ENCODE measurements around the gene GUK1.

GUK1 gene

DNA sequence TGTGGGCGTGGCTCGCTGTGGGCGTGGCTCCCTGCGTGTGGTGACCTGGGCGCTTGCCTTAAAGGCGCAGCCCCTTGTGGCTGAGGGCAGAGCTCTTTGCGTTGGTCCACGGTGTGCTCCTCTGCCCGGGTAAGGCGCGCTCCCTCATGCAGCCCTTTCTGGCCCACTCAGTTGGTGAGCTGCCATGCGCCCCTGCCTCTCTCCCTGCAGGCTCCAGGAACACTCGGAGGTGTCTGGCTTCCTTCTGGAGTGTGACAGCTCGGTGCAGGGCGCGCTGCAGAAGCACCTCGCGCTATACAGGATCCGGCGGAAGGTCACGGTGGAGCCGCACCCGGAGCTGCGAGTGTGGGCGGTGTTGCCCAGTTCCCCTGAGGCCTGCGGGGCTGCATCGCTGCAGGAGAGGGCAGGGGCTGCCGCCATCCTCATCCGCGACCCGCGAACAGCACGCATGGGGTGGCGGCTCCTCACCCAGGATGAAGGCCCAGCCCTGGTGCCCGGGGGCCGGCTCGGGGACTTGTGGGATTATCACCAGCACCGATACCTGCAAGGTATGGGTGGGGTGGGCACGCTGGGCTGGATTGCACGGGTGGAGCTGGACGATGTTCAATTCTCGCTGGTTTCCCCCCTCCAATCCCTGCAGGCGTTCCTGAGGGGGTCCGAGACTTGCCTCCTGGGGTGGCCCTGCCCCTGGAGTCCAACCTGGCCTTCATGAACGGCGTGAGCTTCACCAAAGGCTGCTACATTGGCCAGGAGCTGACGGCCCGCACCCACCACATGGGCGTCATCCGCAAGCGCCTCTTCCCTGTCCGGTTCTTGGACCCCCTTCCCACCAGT is 34.6 kb downstream of the GUK1 start:
- Histone ChIP-seq H3K4me3 (ENCODE audit: extremely low read depth, insufficient read depth, low read length, poor library complexity, severe bottlenecking) (no peak overlapping the region), H3K9me3 (ENCODE audit: control insufficient read depth, low read length) (no peaks in the 10 kb centered on the region), H3K27ac (ENCODE audit: low read depth, low read length, severe bottlenecking) (no peak overlapping the region), H3K4me1 (ENCODE audit: control insufficient read depth, insufficient read depth, low read length, poor library complexity, severe bottlenecking) (no peaks in the 10 kb centered on the region), H3K36me3 (ENCODE audit: control insufficient read depth, insufficient read depth, low read length) (peaks cover 4% of the 10 kb centered on the region)
- WGBS, 2 experiments (ENCODE audit: insufficient coverage in 2 of 2) = 90 to 98% methylated on average over 35 to 40 of the region's 52 CpGs

DNA sequence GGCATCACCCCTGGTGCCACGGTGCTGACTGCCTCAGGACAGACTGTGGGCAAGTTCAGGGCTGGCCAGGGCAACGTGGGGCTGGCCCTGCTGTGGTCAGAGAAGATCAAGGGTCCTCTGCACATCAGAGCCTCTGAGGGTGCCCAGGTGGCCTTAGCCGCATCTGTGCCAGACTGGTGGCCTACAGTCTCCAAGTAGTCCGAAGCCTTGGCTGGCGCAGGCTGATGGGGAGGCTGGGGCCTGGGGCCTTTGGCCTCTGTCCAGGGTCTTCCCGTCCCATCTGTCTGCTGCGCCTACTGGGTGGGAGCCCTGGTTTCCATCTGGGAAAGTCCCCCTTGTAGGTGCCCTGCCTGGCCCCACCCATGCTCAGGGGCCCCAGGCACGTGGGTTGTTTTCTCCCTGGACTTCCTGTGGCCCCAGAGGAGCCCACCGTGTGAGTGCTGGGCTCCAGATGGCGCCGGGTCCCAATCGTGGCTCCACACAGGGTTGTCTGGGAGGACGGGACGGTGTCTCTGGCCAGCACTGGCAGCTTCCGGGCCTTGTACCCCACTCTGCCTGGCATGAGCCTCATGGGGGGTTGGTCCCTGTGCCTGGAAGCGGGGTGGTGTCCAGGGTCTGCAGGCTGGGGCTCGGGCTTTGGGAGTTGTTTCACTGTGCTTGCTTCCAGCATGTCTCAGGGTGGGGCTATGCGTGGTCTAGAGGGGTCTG is 35.4 kb downstream of the GUK1 start:
- Histone ChIP-seq H3K36me3 (ENCODE audit: control insufficient read depth, insufficient read depth, low read length) (peaks cover 4% of the 10 kb centered on the region), H3K4me3 (ENCODE audit: extremely low read depth, insufficient read depth, low read length, poor library complexity, severe bottlenecking) (no peak overlapping the region), H3K9me3 (ENCODE audit: control insufficient read depth, low read length) (no peaks in the 10 kb centered on the region), H3K27ac (ENCODE audit: low read depth, low read length, severe bottlenecking) (no peak overlapping the region), H3K4me1 (ENCODE audit: control insufficient read depth, insufficient read depth, low read length, poor library complexity, severe bottlenecking) (no peaks in the 10 kb centered on the region)
- WGBS, 2 experiments (ENCODE audit: insufficient coverage in 2 of 2) = 90 to 98% methylated on average over 13 to 17 of the region's 18 CpGs

DNA sequence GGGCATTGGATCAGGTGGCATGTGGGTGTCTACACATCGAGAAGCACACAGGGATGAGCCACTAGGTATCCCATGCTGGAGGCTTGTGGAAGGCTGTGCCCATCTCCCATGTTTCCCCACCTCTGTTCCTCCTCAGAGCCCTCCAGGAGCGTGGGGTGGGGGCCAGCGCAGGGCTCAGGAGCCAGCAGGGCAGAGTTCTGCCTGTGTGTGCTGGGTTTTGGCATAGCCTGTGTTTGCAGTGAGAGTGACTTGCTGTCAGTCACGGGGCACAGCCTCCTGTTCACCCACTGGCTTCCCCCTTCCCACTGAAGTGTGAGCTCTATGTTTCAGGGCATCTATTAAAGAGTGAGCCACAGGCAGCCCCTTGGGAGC is 35.9 kb downstream of the GUK1 start:
- Histone ChIP-seq H3K9me3 (ENCODE audit: control insufficient read depth, low read length) (no peaks in the 10 kb centered on the region), H3K4me1 (ENCODE audit: control insufficient read depth, insufficient read depth, low read length, poor library complexity, severe bottlenecking) (no peaks in the 10 kb centered on the region), H3K4me3 (ENCODE audit: extremely low read depth, insufficient read depth, low read length, poor library complexity, severe bottlenecking) (no peak overlapping the region), H3K27ac (ENCODE audit: low read depth, low read length, severe bottlenecking) (no peak overlapping the region), H3K36me3 (ENCODE audit: control insufficient read depth, insufficient read depth, low read length) (peaks cover 4% of the 10 kb centered on the region)
- WGBS, 2 experiments (ENCODE audit: insufficient coverage in 2 of 2) = 79 to 100% methylated on average over 1 to 2 of the region's 4 CpGs

DNA sequence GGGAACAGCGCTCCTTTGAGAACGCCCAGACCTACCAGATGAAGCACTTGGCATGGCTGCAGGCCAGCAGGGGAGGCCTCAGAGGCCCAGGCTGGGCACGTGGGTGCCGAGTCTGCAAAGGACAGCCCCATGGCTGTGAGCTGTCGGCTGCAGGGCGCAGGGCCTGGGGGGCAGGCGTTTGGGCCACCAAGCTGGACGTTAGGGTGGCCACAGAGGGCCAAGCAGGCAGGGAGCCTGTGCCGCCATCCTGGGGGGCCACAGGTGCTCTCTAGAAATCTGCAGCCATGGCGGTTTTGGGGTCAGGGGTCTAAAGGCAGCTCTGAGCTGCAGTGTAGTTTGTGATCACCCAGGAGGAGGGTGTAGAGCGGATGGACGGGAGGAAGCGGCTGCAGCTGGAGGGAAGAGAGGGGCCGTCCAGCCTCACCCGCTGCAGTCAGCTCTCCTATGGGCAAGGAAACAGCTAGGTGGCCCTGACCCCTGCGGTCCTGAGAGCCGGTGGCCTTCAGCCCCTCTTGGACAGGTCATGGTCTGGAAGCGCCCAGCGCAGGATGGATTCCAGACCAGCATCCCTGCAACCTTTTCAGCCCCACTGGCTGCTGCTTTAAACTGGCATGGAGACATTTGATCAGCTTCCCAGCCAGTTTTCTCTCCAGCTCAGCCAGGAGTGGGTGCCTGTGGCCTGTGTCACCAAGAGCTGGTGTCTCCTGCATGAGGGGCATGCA is 36.5 kb downstream of the GUK1 start:
- H3K9me3 ChIP-seq (ENCODE audit: control insufficient read depth, low read length) = no peaks in the 10 kb centered on the region
- WGBS, 2 experiments (ENCODE audit: insufficient coverage in 2 of 2) = 91 to 95% methylated on average over 13 to 17 of the region's 19 CpGs
- H3K4me1 ChIP-seq (ENCODE audit: control insufficient read depth, insufficient read depth, low read length, poor library complexity, severe bottlenecking) = no peaks in the 10 kb centered on the region
- no peak overlapping the region for H3K4me3 ChIP-seq (ENCODE audit: extremely low read depth, insufficient read depth, low read length, poor library complexity, severe bottlenecking)
- no peak overlapping the region for H3K27ac ChIP-seq (ENCODE audit: low read depth, low read length, severe bottlenecking)
- H3K36me3 ChIP-seq (ENCODE audit: control insufficient read depth, insufficient read depth, low read length) = peaks cover 4% of the 10 kb centered on the region

DNA sequence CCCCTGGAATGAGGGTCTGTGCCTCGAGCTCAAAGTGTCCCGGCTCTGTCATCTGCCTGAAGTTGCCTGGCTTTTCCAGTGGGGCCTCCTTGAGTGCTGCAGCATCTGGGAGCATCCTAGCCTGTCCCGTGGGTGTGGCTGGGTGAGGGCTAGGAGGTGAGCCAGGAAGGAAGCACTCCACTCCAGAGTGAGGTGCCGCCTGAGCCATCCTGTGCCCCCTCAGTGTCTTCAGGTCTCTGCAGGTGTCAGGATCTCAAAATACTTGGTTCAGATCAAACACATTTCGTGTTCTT is 37.0 kb downstream of the GUK1 start:
- WGBS, 2 experiments (ENCODE audit: insufficient coverage in 2 of 2) = 92 to 96% methylated on average over 2 to 4 of the region's 5 CpGs
- Histone ChIP-seq H3K9me3 (ENCODE audit: control insufficient read depth, low read length) (no peaks in the 10 kb centered on the region), H3K4me1 (ENCODE audit: control insufficient read depth, insufficient read depth, low read length, poor library complexity, severe bottlenecking) (no peaks in the 10 kb centered on the region), H3K4me3 (ENCODE audit: extremely low read depth, insufficient read depth, low read length, poor library complexity, severe bottlenecking) (no peak overlapping the region), H3K27ac (ENCODE audit: low read depth, low read length, severe bottlenecking) (no peak overlapping the region), H3K36me3 (ENCODE audit: control insufficient read depth, insufficient read depth, low read length) (peaks cover 4% of the 10 kb centered on the region)

DNA sequence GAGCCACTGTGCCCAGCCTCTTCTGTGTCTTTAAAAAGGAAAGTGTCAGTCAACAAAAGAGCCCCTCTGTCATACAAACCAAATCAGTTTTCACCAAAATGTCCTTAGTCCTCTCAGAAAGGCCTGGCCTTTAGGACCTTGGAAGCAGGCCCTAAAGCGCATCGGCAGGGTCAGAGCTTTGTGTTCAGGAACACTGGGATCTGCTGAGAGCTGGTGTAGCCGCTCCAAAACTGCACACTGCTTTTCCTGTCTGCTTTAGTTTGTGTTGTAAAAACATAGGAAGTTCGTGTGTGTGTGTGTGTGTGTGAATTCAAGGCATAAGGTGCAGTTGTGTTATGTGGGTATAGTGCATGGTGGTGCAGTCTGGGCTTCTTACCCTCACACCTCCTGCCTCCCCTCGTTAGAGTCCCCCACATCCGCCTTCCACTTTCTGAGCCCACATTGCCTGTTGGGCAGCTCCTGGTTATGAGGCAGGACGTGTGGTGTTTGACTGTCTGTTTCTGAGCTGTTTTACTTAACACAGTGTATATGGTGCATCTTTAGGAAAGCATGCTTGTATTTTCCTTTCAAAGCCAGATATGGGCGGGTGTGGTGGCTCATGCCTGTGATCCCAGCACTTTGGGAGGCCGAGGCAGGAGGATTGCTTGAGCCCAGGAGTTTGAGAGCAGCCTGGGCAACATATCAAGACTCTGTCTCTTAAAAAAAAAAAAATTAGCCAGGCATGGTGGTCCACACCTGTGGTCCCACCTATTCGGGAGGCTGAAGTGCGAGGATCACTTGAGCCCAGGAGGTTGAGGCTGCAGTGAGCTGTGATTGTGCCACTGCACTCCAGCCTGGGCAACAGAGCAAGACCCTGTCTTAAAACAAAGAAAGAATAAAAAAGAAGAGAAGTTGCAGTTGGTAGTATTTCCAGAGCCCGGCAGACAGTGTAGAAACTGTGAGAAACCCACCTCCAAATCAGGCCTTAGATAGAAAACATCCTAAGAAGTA is 37.9 kb downstream of the GUK1 start:
- peaks cover 4% of the 10 kb centered on the region for H3K36me3 ChIP-seq (ENCODE audit: control insufficient read depth, insufficient read depth, low read length)
- H3K9me3 ChIP-seq (ENCODE audit: control insufficient read depth, low read length) = no peaks in the 10 kb centered on the region
- no peak overlapping the region for H3K27ac ChIP-seq (ENCODE audit: low read depth, low read length, severe bottlenecking)
- no peak overlapping the region for H3K4me3 ChIP-seq (ENCODE audit: extremely low read depth, insufficient read depth, low read length, poor library complexity, severe bottlenecking)
- H3K4me1 ChIP-seq (ENCODE audit: control insufficient read depth, insufficient read depth, low read length, poor library complexity, severe bottlenecking) = no peaks in the 10 kb centered on the region
- WGBS, 2 experiments (ENCODE audit: insufficient coverage in 2 of 2) = 90 to 96% methylated on average over 9 to 10 of the region's 12 CpGs

DNA sequence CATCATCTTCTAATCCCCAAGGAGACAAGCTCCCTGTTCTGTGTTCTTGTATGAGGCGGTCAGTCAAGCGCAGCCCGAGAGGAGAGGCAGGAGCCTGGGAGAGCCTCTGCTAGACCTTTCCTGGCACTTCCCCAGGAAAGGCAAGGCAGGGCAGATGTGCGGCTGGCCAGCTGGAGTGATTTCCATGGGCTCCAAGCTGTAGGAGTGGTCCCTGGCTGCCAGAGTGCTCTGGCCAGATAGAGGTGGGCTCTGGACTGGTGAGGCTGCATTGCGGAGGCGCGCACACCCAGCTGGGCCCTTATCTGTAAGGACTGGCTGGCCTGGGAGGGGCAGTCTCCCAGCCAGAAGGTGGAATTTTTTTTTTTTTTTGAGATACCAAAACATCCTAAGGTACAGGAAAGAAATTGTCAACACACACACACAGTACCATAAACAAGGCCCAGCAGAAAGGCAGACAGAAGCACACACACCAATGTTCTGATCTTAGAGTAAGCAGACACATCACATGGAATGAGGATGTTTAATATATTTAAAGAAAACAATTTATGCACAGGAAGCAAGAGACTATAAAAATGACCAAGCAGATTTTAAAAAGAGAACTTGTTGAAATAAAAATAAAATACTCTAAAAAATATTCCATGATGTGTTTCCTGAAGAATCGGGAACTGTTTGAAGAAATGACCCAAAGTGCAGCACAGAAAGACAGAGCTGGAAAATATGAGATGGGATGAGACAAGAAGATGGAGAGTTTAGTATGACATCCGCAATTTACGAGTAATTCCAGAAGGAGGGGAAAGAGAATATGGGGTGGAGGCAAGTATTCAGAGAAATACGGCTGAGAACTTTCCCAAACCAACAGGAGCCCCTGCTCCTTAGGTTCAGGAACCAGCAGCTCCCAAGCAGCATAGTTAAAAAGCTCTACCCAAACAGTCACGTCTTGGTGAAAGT is 38.9 kb downstream of the GUK1 start:
- WGBS, 2 experiments (ENCODE audit: insufficient coverage in 2 of 2) = 94 to 97% methylated on average over 7 to 9 of the region's 12 CpGs
- H3K9me3 ChIP-seq (ENCODE audit: control insufficient read depth, low read length) = no peaks in the 10 kb centered on the region
- peaks cover 4% of the 10 kb centered on the region for H3K36me3 ChIP-seq (ENCODE audit: control insufficient read depth, insufficient read depth, low read length)
- no peaks in the 10 kb centered on the region for H3K4me1 ChIP-seq (ENCODE audit: control insufficient read depth, insufficient read depth, low read length, poor library complexity, severe bottlenecking)
- no peak overlapping the region for H3K27ac ChIP-seq (ENCODE audit: low read depth, low read length, severe bottlenecking)
- H3K4me3 ChIP-seq (ENCODE audit: extremely low read depth, insufficient read depth, low read length, poor library complexity, severe bottlenecking) = no peak overlapping the region

DNA sequence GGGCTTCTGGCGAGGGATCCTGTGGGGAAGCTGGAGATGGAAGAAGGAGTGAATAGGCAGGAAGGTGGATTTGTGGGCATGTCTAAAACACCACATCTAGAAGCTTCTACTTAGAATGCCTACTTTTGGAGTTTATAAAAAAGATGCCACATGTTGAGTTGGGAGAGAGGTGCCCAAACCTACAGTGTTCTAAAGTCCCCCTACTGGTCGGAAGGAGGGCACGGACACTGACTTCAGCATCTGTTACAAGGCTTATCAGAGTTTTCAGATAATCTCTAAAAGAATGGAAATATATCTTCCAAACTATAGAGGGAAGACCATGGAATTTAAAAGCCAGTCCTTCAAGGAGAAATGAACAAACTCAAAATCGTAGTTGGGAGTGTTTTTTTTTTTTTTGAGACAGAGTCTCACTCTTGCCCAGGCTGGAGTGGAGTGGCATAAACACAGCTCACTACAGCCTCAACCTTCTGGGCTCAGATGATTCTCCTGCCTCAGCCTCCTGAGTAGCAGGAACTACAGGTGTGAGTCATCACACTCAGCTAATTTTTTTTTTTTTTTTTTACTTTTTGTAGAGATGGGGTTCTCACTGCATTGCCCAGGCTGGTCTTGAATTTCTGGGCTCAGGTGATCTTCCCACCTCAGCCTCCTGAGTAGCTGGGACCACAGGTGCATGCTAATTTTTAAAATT is 40.3 kb downstream of the GUK1 start:
- WGBS, 2 experiments (ENCODE audit: insufficient coverage in 2 of 2) = 92 to 100% methylated on average over 1 to 2 of the region's 4 CpGs
- H3K27ac ChIP-seq (ENCODE audit: low read depth, low read length, severe bottlenecking) = no peak overlapping the region
- H3K36me3 ChIP-seq (ENCODE audit: control insufficient read depth, insufficient read depth, low read length) = no peaks in the 10 kb centered on the region
- no peaks in the 10 kb centered on the region for H3K9me3 ChIP-seq (ENCODE audit: control insufficient read depth, low read length)
- no peaks in the 10 kb centered on the region for H3K4me1 ChIP-seq (ENCODE audit: control insufficient read depth, insufficient read depth, low read length, poor library complexity, severe bottlenecking)
- no peak overlapping the region for H3K4me3 ChIP-seq (ENCODE audit: extremely low read depth, insufficient read depth, low read length, poor library complexity, severe bottlenecking)

DNA sequence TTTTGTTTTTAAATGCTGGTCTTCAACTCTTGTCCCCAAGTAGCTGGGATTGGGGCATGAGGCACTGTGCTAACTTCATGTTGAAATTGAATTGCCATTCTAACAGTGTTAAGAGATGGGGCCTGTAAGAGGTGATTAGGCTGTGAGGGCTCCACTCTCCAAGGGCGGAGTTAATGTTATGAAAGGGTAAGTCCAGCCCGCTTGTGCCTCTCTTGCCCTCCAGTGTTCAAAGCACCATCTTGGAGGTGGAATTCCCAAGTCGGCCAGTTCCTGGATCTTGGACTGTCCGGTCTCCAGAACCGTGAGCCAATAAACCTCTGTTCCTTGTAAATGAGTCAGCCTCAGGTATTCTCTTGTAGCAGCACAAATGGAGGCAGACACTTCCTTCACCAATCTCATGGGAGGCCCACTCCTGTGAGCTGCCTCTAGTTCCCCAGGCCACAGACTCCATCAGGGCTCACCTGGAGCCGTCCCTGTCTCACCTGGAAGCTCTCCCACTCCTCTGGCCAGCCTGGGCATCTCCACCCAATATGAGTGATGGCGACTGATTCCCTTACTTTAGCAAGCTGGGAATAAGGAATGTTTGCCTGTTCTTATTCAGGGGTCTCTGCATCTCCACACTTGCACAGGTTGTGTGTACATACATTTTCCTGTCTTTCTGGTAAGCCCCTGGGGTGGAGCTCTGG is 41.0 kb downstream of the GUK1 start:
- Histone ChIP-seq H3K36me3 (ENCODE audit: control insufficient read depth, insufficient read depth, low read length) (no peaks in the 10 kb centered on the region), H3K27ac (ENCODE audit: low read depth, low read length, severe bottlenecking) (no peak overlapping the region), H3K4me3 (ENCODE audit: extremely low read depth, insufficient read depth, low read length, poor library complexity, severe bottlenecking) (no peak overlapping the region), H3K9me3 (ENCODE audit: control insufficient read depth, low read length) (no peaks in the 10 kb centered on the region), H3K4me1 (ENCODE audit: control insufficient read depth, insufficient read depth, low read length, poor library complexity, severe bottlenecking) (no peaks in the 10 kb centered on the region)
- 89 to 95% methylated on average over 6 to 7 of the region's 7 CpGs for whole genome bisulfite sequencing, 2 experiments (ENCODE audit: insufficient coverage in 2 of 2)
